ENCODE measurements around the gene ANKFY1.

GRCh38 chr17:4176808-4177472 lies 86.8 kb downstream of the ANKFY1 start:
- TF ChIP-seq CTCF (IDR thresholded peaks at IDR 0.05): no peak
- no peak for TF ChIP-seq ZFX (IDR thresholded peaks at IDR 0.05; ENCODE audit: borderline replicate concordance)

Measured in 22Rv1 (cell line).